RKO (cell line): ENCODE results near the gene UBE4A.

Source experiments
- DNase-seq: peaks from one replicate; pipeline ENCODE4 v3.0.0-alpha.2; 2016; ENCODE audit warnings: low spot score

UBE4A gene

GRCh38 chr11:118438314-118438931, 79.0 kb downstream of the UBE4A start:
- DNase-seq: peak; percentile 86

DNA sequence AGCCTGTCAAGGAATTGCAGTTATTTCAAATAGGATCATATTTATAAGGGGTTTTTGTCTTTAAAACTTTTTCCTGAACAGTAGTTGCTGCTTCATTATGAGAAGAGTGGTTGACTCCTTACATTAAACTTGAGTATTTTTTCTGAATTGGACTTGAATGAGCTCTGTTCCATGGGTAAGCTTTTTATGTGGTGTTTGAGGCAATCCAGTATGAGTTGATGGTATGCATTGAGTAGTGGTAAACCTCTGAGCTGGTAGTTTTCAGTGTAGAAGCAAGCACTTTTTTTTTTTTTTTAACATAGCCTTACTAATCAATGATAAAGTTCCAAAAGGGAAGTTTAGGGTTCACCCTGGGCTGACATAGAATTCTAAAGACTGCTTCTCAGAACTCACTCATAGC, 80.2 kb downstream of the UBE4A start:
- no peak for DNase-seq

DNA sequence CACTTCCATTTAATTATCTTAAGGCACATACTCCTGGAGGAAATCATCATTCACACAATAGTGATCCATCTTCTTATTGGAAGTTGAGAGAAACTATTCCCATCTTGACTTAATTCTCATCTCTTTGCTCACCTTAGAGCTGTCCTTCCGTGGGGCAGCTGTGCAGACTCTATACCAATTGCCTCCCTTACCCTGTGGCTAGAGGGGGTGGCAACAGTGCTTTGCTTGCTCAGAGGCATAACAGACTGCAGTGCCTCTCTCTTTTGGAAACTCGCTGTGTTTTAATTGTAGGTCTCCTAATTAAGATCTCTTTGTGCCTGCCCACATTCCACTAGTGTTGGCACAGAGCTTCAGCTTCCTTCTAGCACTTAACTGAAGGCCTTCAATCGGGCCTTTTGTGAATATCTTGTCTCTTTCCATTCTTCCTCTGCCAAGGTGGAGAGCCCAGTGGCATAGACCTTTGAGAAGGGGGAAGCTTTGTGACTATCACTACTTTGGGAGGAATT, 82.4 kb downstream of the UBE4A start:
- no peak for DNase-seq

DNA sequence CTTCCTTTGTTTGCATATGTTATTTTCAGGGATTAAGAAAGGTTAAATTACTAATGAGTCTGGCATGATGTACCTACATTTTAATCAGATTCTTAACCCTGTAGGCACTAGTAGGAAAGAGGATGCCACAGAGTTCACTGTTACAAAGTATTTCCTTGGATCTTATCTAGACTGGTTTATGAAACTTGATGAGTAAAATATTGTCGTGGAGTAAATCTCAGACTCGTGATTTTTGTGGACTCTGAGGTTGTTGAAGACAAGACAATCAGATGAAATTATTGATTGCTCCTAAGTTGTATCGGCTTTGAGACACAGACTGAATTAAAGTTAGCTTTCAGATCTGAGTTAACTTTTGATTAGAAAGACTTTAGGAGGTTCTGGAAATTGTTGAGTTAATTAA, 82.9 kb downstream of the UBE4A start:
- DNase-seq: no peak

DNA sequence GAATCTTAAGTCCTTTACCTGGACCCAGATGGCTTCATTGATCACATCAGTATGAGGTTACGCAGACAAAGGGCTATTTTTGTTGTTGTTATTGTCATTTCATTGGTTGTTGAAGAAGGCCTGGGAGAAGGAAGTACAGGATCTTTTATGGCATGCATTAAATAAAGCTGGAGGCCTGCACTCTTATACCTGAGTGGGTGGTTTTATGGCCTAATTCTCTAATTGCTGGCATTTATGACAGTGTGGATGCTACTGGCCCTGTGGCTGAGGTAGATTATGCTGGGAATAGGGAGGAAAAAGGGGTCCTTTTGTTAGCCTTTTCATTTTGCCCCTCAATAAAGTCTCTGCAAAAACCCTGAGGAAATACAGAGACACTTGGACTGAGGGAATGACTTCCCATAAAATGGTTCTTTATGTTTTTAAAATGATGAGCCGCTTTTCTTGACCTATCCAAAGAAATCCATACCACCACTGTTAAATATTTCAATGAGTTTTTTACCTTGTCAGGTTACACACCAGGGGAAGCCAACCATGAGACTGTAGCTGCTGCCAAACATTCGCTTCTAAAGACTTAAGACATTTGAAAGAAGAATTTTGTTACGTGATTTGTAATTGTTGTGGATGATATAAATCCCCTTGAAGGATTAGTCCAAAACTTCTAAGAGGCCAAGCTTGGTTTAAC, 83.6 kb downstream of the UBE4A start:
- DNase-seq: no peak

- DNase-seq: no peak
These were observed 84.3 kb downstream of the UBE4A start for GRCh38 chr11:118443590-118444218.

DNA sequence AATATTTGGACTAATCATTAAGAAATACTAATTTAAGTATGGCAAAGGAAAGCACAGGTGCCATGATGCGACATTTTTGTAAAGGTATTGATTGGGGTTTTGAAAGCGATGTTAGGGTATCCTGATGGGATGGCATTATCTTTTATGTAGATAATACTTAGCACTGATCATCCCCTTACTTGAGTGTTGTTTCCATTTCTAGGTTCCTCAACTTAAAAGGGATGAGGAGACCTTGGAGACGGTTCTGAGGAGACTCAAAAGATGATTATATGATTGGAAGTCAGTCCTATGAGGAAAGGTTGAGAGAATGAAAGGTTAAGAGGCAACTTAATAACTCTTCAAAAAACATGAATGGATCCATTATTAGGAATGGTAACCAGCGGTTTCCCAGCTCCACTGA, 88.0 kb downstream of the UBE4A start:
- DNase-seq: no peak

- DNase-seq: no peak
These were observed 88.9 kb downstream of the UBE4A start for GRCh38 chr11:118448294-118448693.
